GM20000 (cell line): ENCODE data around the gene UBTF.

ENCODE experiments used
- DNase-seq: peaks from one replicate; pipeline ENCODE4 v3.0.0; 2012; ENCODE audit warnings: low spot score
- TF ChIP-seq, protein P1 (sequence below): IDR thresholded peaks from 2 replicates; pipeline ENCODE4 v1.5.1; 2012; ENCODE audit warnings: mild to moderate bottlenecking, control low read depth; ENCODE audit errors: extremely low read depth, missing control alignments

The UBTF gene

DNA sequence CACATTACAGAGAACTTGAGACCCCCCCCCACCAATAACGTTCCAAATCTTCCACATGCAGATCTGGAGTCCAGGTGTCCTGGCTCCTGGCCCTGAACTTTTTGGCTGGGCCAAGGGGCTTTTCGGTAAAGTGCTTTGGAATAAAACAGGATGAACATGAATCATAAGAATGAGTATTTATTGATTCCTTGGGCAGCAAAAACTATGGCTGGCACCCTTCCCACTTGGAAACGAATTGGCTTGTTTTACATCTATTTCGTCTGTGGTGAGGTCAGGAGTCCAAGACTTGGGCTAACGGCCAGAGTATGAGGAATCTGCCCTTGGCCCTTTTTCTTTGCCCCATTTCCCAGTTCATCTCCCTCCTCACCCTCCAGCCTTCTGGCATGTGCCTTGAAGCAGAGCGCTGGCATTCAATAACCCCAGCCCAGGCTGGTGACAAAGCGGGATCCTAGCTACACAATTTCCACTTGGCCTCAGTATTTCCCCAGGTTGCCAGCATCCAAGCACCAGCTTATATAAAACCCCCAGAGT, 4.1 kb upstream of the UBTF start:
- TF ChIP-seq, protein P1, sequence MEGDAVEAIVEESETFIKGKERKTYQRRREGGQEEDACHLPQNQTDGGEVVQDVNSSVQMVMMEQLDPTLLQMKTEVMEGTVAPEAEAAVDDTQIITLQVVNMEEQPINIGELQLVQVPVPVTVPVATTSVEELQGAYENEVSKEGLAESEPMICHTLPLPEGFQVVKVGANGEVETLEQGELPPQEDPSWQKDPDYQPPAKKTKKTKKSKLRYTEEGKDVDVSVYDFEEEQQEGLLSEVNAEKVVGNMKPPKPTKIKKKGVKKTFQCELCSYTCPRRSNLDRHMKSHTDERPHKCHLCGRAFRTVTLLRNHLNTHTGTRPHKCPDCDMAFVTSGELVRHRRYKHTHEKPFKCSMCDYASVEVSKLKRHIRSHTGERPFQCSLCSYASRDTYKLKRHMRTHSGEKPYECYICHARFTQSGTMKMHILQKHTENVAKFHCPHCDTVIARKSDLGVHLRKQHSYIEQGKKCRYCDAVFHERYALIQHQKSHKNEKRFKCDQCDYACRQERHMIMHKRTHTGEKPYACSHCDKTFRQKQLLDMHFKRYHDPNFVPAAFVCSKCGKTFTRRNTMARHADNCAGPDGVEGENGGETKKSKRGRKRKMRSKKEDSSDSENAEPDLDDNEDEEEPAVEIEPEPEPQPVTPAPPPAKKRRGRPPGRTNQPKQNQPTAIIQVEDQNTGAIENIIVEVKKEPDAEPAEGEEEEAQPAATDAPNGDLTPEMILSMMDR: no peak

DNA sequence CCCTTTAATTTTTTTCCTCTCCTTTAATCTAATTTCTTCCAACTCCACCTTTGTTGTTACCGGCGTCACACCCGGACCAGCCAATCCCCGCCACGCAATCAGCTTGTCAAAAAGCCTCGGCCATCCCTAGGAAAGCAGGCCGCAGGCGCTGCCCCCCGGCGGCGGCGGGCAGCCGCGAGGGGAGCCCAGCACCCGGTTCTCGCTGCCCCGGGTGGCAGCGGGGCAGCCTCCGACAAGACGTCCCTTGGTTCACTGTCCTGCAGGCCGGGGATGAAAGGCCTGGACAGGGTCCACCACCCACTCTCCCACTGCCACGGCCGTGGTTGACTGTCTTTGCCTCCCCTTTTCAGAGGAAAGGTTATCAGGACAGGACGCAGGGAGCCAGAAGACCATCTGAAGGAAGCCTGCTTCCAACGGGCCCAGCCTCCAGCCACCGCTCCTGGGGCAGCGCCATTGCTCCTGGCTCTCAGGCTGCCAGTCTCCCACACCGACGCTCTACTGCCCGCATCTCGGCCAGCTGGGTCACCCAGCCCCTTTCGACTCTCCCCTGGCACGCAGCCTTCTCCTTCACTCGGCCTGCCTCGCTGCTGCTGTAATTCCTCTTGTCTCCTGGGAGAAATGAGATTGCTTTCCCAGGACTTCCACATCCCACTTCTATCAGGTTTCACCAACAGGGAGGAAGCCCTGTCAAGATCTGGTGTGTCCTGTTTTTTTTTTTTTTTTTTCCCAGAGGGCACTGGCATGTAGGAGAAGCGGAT, 2.8 kb upstream of the UBTF start:
- peak; percentile 86 for DNase-seq
- TF ChIP-seq, protein P1: peak; percentile 9

More for the DNA sequence above, 4.1 kb upstream of the UBTF start:
- no peak for DNase-seq

DNA sequence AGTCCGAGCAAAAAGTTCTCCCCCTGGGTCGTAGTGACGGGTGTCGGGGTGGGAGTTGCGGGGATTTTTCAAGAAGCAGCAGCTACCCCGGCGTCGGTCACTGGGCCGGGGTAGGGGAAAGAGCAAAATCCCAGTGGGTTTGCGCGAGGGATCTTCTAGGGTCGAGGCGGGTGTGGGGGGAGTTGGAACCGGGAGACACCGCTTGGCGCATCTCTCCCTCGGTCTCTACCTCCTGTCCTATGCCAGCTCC, 2.3 kb upstream of the UBTF start:
- TF ChIP-seq, protein P1: no peak

DNA sequence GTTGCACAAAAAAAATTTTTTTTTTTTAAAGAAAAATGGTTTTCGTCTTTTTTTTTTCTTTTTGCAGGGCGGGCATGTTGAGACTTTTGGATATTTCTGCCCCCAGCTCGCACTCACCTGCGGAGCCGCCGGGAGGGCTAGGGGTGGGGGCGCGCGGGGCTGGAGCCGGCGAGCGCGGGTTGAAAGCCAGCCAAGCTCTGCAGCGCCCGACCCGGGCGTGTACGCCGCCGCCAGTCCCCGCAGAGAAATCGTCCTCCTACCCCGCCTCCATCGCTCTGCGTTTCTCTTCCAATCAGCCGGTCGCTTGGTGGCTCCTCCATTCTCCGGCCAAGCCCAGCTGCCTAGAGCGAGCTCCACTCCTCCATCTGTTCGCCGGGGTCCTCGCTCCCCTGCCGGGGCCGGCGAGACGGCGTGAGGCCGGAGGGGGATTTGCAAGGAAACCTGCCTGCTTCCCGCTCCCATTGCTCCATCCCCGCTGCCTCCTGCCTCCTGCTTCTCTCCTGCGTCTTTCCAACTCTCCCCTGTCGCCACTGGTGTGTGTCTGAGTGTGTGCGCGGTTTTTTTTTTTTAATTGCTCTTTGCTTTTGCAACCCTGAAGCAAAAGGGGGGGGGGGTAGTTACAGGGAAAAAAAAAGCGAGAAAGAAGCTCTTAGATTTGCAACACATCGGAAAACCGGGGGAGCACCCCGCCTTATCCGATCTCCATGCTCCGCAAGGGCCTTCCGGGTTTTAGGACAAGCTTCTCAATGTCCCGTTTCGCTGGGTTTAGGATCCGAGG, 1.8 kb upstream of the UBTF start:
- DNase-seq: peak; percentile 86
- TF ChIP-seq, protein P1: no peak

More for the DNA sequence above, 2.3 kb upstream of the UBTF start:
- peak; percentile 55 for DNase-seq

DNA sequence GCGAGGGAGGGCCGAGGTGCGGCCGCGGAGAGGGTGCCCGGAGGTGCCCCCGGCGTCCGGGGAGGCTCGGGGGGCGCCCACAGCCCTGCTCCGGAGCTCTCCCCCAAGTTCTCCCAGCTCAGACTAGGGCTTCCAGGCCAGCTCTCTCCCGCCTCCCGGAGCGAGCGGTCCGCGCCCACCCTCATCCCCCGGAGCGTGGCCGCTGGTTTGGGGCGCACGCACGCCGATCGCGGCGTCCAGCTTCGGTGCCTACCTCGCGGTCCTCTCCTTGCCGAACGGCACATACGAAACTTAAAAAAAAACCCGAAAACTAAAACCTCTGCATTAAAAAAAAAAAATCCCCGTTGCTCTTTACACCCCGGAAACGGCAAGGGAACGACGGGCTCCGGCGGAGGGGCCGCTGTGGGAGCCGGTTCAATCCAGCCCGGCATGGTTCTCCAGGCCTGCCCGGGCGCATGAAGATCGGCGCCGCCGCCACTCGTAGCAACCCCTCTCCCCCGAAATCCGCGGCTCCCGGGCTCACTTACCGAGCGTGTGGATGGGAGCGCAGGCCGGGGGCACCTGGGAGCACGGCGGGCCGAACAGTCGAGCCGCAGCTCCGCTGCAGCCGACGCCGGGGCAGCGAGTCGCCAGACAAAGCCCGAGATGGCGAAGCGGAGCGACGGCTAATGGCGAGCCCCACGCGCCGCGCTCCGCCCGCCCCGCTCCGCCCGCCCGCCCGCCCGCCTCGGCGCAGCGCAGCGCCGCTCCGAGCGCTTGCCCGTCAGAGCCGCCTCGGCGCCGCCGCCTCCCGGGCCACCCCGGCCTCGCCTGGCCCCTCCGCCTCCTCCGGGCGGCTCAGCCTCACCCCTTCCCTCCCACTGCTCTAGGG, 973 bp upstream of the UBTF start:
- TF ChIP-seq, protein P1: no peak
- DNase-seq: peak; percentile 82

DNA sequence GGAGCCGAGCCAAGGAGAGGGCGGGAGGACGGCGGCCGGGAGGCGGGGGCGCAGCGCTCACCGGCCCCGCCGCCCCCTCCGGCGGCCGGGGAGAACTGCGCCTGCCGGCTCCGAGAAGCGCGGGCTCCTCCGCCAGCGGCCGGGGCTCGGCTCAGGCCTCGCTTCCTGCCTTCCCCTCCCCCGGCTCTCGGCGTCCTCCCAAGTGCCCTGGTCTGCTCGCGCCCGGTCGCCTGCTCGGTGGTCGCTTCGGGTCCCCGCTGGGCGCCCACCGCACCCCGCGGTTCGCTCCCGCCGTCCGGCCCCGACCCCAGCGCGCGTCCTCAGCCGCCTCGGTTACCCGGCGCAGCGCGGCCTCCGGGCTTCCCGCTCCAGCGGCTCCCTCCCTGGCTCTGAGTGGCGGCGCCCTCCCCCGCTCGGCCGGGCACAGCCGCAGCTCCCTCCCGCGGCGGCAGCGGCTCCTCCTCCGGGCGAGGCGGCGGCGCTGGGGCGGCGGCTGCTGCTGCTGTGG, 313 bp downstream of the UBTF start:
- peak; percentile 91 for DNase-seq
- TF ChIP-seq, protein P1: no peak
